WERI-Rb-1 (cell line): ENCODE data around the gene FBXW7.

ENCODE experiments used
- DNase-seq: peaks from one replicate; pipeline ENCODE4 v3.0.0-alpha.2; 2020
- H3K27ac ChIP-seq: fragments of 250-450 bp; sonication (Bioruptor Pico); 2 replicates; pipeline ENCODE4 v1.5.1; 2020; ENCODE audit warnings: mild to moderate bottlenecking, moderate library complexity
- H3K27me3 ChIP-seq: fragments of 250-450 bp; sonication (Bioruptor Pico); 2 replicates; pipeline ENCODE4 v1.5.1; 2021; ENCODE audit warnings: mild to moderate bottlenecking, low read depth, moderate library complexity; ENCODE audit not compliant: insufficient read depth, severe bottlenecking
- H3K36me3 ChIP-seq: fragments of 250-450 bp; sonication (Bioruptor Pico); 2 replicates; pipeline ENCODE4 v1.5.1; 2020; ENCODE audit warnings: mild to moderate bottlenecking, moderate library complexity
- H3K4me3 ChIP-seq: 2 replicates; pipeline ENCODE4 v1.5.1; 2011; ENCODE audit warnings: low read depth, mild to moderate bottlenecking, control low read depth, low read length
- H3K9me3 ChIP-seq: fragments of 250-450 bp; sonication (Bioruptor Pico); 2 replicates; pipeline ENCODE4 v1.5.1; 2021; ENCODE audit warnings: mild to moderate bottlenecking, moderate library complexity; ENCODE audit not compliant: severe bottlenecking
- TF ChIP-seq, protein P1 (sequence below): IDR thresholded peaks from 2 replicates; pipeline ENCODE4 v1.5.1; 2011; ENCODE audit warnings: low read depth, mild to moderate bottlenecking, control low read depth, inconsistent platforms, low read length

The FBXW7 gene

DNA sequence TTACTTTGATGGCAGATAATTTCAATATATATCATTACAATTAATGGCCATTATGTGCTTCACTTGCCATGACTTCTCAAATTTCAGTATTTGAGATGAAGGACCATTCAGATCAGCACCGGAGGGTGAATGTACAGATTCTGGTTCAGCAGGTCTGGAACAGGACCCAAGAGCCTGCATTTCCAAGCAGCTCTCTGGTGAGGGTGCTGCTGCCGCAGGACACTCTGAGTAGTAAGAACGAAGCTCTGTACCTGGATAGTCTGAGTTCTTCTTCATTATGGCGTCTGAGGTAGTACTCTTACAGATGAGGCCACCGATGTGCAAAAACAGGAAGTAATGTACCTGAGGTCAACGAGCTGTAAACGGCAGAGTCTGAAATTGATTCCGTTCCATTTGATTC lies 228.2 kb downstream of the FBXW7 start:
- peaks cover 54% of the 10 kb centered on the region for H3K27me3 ChIP-seq
- no peaks in the 10 kb centered on the region for H3K36me3 ChIP-seq
- no peak overlapping the region for H3K27ac ChIP-seq
- DNase-seq: no peak
- no peaks in the 10 kb centered on the region for H3K9me3 ChIP-seq
- H3K4me3 ChIP-seq: no peak overlapping the region
- TF ChIP-seq, protein P1, sequence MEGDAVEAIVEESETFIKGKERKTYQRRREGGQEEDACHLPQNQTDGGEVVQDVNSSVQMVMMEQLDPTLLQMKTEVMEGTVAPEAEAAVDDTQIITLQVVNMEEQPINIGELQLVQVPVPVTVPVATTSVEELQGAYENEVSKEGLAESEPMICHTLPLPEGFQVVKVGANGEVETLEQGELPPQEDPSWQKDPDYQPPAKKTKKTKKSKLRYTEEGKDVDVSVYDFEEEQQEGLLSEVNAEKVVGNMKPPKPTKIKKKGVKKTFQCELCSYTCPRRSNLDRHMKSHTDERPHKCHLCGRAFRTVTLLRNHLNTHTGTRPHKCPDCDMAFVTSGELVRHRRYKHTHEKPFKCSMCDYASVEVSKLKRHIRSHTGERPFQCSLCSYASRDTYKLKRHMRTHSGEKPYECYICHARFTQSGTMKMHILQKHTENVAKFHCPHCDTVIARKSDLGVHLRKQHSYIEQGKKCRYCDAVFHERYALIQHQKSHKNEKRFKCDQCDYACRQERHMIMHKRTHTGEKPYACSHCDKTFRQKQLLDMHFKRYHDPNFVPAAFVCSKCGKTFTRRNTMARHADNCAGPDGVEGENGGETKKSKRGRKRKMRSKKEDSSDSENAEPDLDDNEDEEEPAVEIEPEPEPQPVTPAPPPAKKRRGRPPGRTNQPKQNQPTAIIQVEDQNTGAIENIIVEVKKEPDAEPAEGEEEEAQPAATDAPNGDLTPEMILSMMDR: no peak

- no peaks in the 10 kb centered on the region for H3K9me3 ChIP-seq
- TF ChIP-seq, protein P1: no peak
- DNase-seq: no peak
Observed at GRCh38 chr4:152306541-152306940, 229.4 kb downstream of the FBXW7 start.

DNA sequence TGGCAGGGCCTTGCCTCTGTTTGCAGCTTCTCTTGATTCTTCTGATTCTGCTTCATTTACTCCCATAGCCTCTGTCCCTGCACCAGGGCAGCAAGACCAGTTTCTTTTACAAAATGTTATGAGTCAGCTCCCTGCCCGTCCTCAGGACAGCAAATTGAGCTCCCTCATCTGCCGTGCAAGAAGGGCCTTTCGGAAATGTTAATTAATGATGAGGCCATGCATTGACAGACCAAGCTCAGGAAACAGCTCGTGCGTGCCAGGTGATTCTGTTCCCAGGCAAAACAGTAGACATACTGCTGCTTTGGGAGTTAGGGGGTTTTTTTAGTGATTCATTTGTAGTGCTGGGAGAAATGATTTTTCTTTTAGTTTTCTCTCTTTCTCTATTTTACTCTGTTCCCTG lies 231.7 kb downstream of the FBXW7 start:
- Histone ChIP-seq H3K27ac (no peak overlapping the region), H3K27me3 (peaks cover 43% of the 10 kb centered on the region), H3K36me3 (no peaks in the 10 kb centered on the region), H3K9me3 (no peaks in the 10 kb centered on the region), H3K4me3 (no peak overlapping the region)
- DNase-seq: no peak
- TF ChIP-seq, protein P1: no peak

More at GRCh38 chr4:152306541-152306940, 229.4 kb downstream of the FBXW7 start:
- Histone ChIP-seq H3K4me3 (no peak overlapping the region), H3K27ac (no peak overlapping the region), H3K36me3 (no peaks in the 10 kb centered on the region), H3K27me3 (peaks cover 49% of the 10 kb centered on the region)

GRCh38 chr4:152301381-152301780 lies 234.5 kb downstream of the FBXW7 start:
- TF ChIP-seq, protein P1: no peak

GRCh38 chr4:152299553-152299952 lies 236.3 kb downstream of the FBXW7 start:
- DNase-seq: no peak
- H3K27me3 ChIP-seq: peaks cover 42% of the 10 kb centered on the region
- H3K27ac ChIP-seq: no peak overlapping the region
- TF ChIP-seq, protein P1: no peak
- H3K4me3 ChIP-seq: no peak overlapping the region
- no peaks in the 10 kb centered on the region for H3K36me3 ChIP-seq
- no peaks in the 10 kb centered on the region for H3K9me3 ChIP-seq

More at GRCh38 chr4:152301381-152301780, 234.5 kb downstream of the FBXW7 start:
- DNase-seq: no peak
- Histone ChIP-seq H3K36me3 (no peaks in the 10 kb centered on the region), H3K27ac (no peak overlapping the region), H3K9me3 (no peaks in the 10 kb centered on the region), H3K27me3 (peaks cover 41% of the 10 kb centered on the region), H3K4me3 (no peak overlapping the region)

- Histone ChIP-seq H3K36me3 (no peaks in the 10 kb centered on the region), H3K4me3 (no peak overlapping the region), H3K9me3 (no peaks in the 10 kb centered on the region), H3K27ac (no peak overlapping the region), H3K27me3 (peaks cover 63% of the 10 kb centered on the region)
- TF ChIP-seq, protein P1: no peak
- DNase-seq: no peak
Observed at GRCh38 chr4:152296386-152296785, 239.5 kb downstream of the FBXW7 start.
